VCaP (cell line): ENCODE measurements around the gene SLC12A4.
A peak's percentile ranks its signal among the peaks of the same experiment; 100 is the strongest.

Experiments used
- H3K27ac ChIP-seq: fragments of 450-650 bp; 2 replicates; pipeline ENCODE4 v1.5.1; 2017
- CTCF ChIP-seq: fragments of 450-650 bp; conservative IDR thresholded peaks from 2 replicates; pipeline ENCODE4 v1.5.1; 2017; ENCODE audit warnings: mild to moderate bottlenecking, moderate library complexity

SLC12A4 gene

GRCh38 chr16:67935402-67936123, 32.9 kb downstream of the SLC12A4 start:
- peak overlapping the region; percentile 85 for H3K27ac ChIP-seq
- no peak for TF ChIP-seq CTCF

DNA sequence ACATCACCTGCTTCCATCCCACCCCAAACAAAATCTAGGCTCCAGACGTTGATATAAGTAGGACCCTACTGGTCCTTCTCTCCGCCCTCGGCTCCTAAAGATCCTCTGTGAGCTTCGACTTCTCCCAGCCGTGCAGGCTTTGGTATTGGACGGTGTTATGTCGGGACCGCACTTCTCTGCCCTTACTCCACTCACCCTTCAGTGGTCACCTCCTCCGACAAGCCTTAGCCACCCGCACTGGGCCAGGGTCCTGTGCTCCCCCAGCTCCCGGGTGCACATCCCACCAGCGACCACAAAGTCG, 33.4 kb downstream of the SLC12A4 start:
- TF ChIP-seq CTCF: no peak
- peak overlapping the region; percentile 85 for H3K27ac ChIP-seq

GRCh38 chr16:67934306-67935100, 33.9 kb downstream of the SLC12A4 start:
- no peak for TF ChIP-seq CTCF
- H3K27ac ChIP-seq: peak overlapping the region; percentile 85

DNA sequence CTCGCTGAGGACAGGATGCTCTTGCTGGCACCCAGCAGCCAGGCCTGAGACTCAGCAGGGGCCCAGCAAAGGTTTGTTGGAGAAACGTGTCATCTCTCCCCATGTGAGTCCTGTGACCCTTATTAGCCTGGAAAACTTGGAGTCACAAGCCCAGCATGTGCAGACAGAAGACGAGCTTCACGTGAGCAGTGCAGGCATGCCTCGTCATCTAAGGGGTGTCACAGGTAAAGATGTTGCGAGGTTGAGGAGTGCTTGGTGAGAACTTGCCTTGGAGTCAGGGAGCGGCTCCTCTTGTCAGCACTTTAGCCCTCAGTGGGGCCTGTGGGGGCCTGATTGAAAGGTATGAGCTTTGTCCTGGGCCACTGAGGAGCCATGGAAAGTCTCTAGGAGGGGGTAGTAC, 34.6 kb downstream of the SLC12A4 start:
- no peak for TF ChIP-seq CTCF
- 0 out of 2 replicates have a peak overlapping the region, but pooled peaks have one; percentile 85 for H3K27ac ChIP-seq

DNA sequence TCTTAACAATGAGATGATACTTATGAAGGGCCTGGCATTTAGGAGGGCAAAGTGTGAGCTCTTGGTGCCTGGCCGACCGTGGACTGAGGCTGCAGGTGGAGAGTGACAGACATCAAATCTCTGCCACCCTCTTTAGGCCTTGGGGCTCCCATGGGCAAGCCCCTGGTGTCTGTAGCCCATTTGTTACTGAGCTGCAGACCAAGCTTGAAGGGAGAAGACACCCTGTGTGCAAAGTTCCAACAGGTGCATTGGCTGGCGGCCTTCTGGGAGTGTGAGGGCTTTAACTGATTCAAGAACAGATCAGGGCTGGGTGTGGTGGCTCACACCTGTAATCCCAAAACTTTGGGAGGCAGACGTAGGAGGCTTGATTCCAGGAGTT, 36.0 kb downstream of the SLC12A4 start:
- no peak overlapping the region for H3K27ac ChIP-seq
- TF ChIP-seq CTCF: no peak

- H3K27ac ChIP-seq: no peak within 1 kb of the TSS
- TF ChIP-seq CTCF: no peak
Measured at GRCh38 chr16:67931712-67932461, 36.5 kb downstream of the SLC12A4 start, which contains the start of gene CTRL. Gene CTRL (minus strand): TSS chr16:67931862. CDS start chr16:67931852, 10 bp downstream.

GRCh38 chr16:67930678-67931211, 37.7 kb downstream of the SLC12A4 start:
- TF ChIP-seq CTCF: no peak
- H3K27ac ChIP-seq: no peak overlapping the region
